ENCODE results near the gene GBE1.

- TF ChIP-seq CTCF (conservative IDR thresholded peaks at IDR 0.05; ENCODE audit: low read length) (no peak), EZH2phosphoT487 (IDR thresholded peaks at IDR 0.05; ENCODE audit: borderline replicate concordance) (no peak)
These were observed 297.7 kb downstream of the GBE1 start for GRCh38 chr3:81463781-81464180.

All from Loucy (cell line).